Pancreas (tissue), 10 donors: ENCODE data around the gene TSPEAR. TPM values are rescaled to one million over a fixed set of nuclear protein-coding genes. Genes with fewer than 3 reads are reported as not detected.

ENCODE experiments used
- ATAC-seq, 4 donors: fragments of 200-7000 bp; cut with Tn5 transposase; one replicate each; pipeline versions ENCODE4 v1.8.0 to v1.9.1; 2020; ENCODE audit warnings: mild to moderate bottlenecking in 4 of 4, moderate library complexity in 4 of 4
- DNase-seq, 6 donors: peaks; one replicate each; pipeline ENCODE4 v3.0.0-alpha.2; 2020
- FAIRE-seq: peaks from 2 replicates; lab custom pipeline; 2012; peaks lifted over from hg19 to GRCh38; lab: Jason Lieb, UNC
- H3K27ac ChIP-seq, 4 donors: fragments of 200-600 bp; sonication (generic); 1 replicate in 3 of 4; 2 replicates in 1 of 4; pipeline versions ENCODE4 v1.5.0 to v1.8.0; 2020
- H3K27me3 ChIP-seq, 4 donors: fragments of 200-600 bp; one replicate each; pipeline ENCODE4 v1.8.0; 2021
- H3K36me3 ChIP-seq, 3 donors: fragments of 200-600 bp; sonication (generic) in 1 of 3; one replicate each; pipeline versions ENCODE4 v1.5.0 to v1.8.0; 2020 to 2021
- H3K4me1 ChIP-seq, 3 donors: fragments of 200-600 bp; one replicate each; pipeline ENCODE4 v1.8.0; 2021
- H3K4me3 ChIP-seq, 4 donors: fragments of 200-600 bp; sonication (generic) in 2 of 4; one replicate each; pipeline versions ENCODE4 v1.5.0 to v1.8.0; 2020 to 2021
- H3K9me3 ChIP-seq, 4 donors: fragments of 200-600 bp; one replicate each; pipeline ENCODE4 v1.8.0; 2021
- WGBS, 2 donors: extraction: QIAGEN DNeasy Blood & Tissue Kit; methylation state at CpG; one replicate each; pipeline ENCODE4 v1.1.7; 2013; 5-methylcytosine and 5-hydroxymethylcytosine counted together
- intact Hi-C, 3 donors: fragments of 100-400 bp; cut with DNase I; formaldehyde crosslinking; loops; one replicate each; pipeline versions ENCODE4 v1.11.1 to v1.14.2; 2022
- polyA plus RNA-seq, 2 donors: library from polyadenylated mRNA; stranded (reverse); fragments of 200-250 nt; gene quantifications; one replicate each; pipeline ENCODE4 v1.2.3, GENCODE V29; 2013
- total RNA-seq, 6 donors: library from RNA; stranded (reverse); fragmentation: NEBNext Ultra II Directional in 4 of 6; extraction: Animal tissue kit (Norgen Biotek cat#: 25700) in 4 of 6; gene quantifications; one replicate each; pipeline versions ENCODE4 v1.2.1 to v1.2.4, GENCODE V29; 2021 to 2023
- TF ChIP-seq, protein P1 (sequence below), 4 donors: fragments of 200-600 bp; sonication (generic) in 3 of 4; IDR thresholded peaks; one replicate each; pipeline versions ENCODE4 v1.5.0 to v1.8.0; 2021; ENCODE audit warnings: antibody characterized with exemption in 4 of 4
- donor health status: healthy with polysubstance abuse.
- donor health status: DM: no; HTN: no; CAD: no; lungs with moderate emphysema.
- donor health status: DM: no; HTN: no; CAD: no.
- donor health status: control.
- donor health status: control.
- donor health status: Bipolar disorder and iron deficiency.
- donor health status: DM: yes; HTN: yes; CAD: no.
- donor health status: DM: no; HTN: no; CAD: no.
- donor health status: DM: no; HTN: no; CAD: no.
- donor health status: DM: yes; HTN: yes; CAD: no.

TSPEAR gene
- total and polyA plus RNA-seq, 8 donors, result 0.05 to 1.4 (median 0.25) TPM; not detected in 1

DNA sequence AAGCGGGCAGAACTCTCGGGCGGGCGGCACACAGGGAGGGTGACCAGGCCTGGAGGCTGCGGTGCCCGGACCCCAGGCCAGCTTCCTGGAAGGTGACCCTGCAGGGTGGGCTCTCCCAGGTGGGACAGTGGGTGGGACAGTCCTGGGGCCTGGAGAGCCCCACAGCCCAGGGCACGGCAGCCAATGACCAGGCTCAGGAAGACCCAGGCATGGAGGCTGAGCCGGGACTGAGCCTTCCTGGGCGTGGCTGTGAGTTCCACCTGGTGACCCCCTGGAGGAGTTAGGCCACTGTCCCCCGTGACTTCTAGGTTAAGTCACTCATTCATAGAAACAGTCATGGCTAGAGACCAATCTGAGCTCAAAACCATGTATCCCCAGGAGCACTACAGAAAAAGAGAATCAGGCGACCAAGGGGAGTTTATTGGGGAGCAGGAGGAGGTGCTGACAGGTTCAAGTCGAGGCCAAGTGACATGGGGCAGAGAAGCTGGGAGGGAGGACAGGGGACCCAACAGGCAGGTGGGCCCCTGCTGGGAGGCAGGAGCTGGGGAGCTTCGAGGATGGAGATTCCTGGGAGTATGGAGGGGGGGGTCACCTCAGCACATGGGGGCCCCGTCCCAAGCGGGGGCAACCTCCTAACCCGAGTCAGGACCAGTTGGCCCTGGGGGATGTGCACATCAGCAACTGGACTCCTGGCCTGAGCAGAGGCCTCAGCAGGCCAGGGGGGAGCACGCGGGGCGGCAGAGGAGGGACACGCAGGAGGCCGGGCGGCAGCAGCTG is 132.1 kb downstream of the TSPEAR start:
- H3K27me3 ChIP-seq, result peaks cover 0 to 5% (median 0%) of the 10 kb centered on the region in 4 donors
- no peaks in the 10 kb centered on the region for H3K9me3 ChIP-seq
- intact Hi-C loops, result no loop called here
- no peak overlapping the region for H3K4me3 ChIP-seq
- FAIRE-seq, result no peak
- WGBS, 2 donors, result 62 to 69% methylated on average over 12 to 22 of the region's 22 CpGs
- TF ChIP-seq, protein P1, sequence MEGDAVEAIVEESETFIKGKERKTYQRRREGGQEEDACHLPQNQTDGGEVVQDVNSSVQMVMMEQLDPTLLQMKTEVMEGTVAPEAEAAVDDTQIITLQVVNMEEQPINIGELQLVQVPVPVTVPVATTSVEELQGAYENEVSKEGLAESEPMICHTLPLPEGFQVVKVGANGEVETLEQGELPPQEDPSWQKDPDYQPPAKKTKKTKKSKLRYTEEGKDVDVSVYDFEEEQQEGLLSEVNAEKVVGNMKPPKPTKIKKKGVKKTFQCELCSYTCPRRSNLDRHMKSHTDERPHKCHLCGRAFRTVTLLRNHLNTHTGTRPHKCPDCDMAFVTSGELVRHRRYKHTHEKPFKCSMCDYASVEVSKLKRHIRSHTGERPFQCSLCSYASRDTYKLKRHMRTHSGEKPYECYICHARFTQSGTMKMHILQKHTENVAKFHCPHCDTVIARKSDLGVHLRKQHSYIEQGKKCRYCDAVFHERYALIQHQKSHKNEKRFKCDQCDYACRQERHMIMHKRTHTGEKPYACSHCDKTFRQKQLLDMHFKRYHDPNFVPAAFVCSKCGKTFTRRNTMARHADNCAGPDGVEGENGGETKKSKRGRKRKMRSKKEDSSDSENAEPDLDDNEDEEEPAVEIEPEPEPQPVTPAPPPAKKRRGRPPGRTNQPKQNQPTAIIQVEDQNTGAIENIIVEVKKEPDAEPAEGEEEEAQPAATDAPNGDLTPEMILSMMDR (IDR thresholded peaks at IDR 0.05), result no peak
- H3K27ac ChIP-seq, result no peak overlapping the region
- no peak for ATAC-seq
- H3K4me1 ChIP-seq, result no peaks in the 10 kb centered on the region
- H3K36me3 ChIP-seq, result no peaks in the 10 kb centered on the region
- DNase-seq, result no peak

DNA sequence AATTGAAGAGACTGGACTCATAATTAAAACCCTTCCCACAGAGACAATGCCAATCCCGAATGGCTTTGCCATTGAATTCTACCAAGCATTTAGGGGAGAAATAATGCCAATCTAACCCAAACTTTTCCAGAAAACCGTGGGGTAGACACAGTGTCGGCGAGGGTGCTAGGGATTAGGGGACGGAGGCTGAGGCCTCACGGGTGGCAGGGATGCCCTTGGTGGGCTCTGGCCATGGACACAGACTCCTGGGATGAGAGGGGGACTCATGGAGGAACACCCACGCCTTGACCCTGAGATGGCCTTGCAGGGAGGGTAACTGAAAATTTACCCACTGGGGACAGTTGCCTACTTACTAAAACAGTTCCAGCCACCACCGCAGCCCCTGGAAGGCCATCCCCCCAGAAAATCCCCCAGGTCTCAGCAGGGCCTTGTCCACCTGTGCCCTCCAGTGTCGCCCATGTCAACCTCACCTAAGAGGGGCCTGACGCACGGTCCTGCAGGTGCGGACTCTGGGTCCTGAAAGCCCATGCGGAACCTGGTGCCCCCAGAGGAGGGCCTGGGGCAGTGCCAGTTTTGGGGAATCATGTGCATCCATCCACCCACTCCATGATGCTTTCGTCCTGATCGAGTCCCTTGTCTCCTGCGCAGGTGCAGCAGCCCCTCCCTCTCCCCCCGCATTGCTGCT is 132.9 kb downstream of the TSPEAR start:
- Histone ChIP-seq H3K36me3 (no peaks in the 10 kb centered on the region), H3K4me3 (no peak overlapping the region), H3K27ac (no peak overlapping the region), H3K4me1 (no peaks in the 10 kb centered on the region), H3K27me3 (peaks cover 0 to 5% (median 0%) of the 10 kb centered on the region in 4 donors), H3K9me3 (no peaks in the 10 kb centered on the region)
- WGBS, 2 donors, result 84 to 90% methylated on average over 17 of the region's 17 CpGs
- DNase-seq, result no peak
- intact Hi-C loops, result no loop called here
- FAIRE-seq, result no peak
- no peak for ATAC-seq
- TF ChIP-seq, protein P1 (IDR thresholded peaks at IDR 0.05), result no peak

DNA sequence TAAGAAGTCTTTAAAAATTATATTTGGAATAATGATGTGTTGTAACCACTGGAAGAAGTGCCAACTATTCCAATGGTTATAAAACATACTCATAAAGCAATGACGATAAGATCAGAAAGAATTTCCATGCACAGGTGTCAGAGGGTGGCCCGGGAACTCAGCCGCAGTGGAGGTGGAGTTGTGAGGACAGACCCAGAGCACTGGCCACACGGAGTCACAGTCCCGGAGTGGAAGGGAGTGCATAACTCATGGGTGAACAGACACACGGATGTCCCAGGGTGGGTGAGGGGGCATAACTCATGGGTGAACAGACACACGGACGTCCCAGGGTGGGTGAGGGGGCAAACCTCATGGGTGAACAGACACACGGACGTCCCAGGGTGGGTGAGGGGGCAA is 135.3 kb downstream of the TSPEAR start:
- no peak for ATAC-seq
- H3K9me3 ChIP-seq, result no peaks in the 10 kb centered on the region
- no peak for FAIRE-seq
- WGBS, 2 donors, result 73 to 77% methylated on average over 8 to 10 of the region's 10 CpGs
- DNase-seq, result no peak
- no peak overlapping the region for H3K27ac ChIP-seq
- no peak overlapping the region for H3K4me3 ChIP-seq
- no peaks in the 10 kb centered on the region for H3K27me3 ChIP-seq
- TF ChIP-seq, protein P1 (IDR thresholded peaks at IDR 0.05), result no peak
- no peaks in the 10 kb centered on the region for H3K4me1 ChIP-seq
- intact Hi-C loops, result no loop called here
- H3K36me3 ChIP-seq, result no peaks in the 10 kb centered on the region

DNA sequence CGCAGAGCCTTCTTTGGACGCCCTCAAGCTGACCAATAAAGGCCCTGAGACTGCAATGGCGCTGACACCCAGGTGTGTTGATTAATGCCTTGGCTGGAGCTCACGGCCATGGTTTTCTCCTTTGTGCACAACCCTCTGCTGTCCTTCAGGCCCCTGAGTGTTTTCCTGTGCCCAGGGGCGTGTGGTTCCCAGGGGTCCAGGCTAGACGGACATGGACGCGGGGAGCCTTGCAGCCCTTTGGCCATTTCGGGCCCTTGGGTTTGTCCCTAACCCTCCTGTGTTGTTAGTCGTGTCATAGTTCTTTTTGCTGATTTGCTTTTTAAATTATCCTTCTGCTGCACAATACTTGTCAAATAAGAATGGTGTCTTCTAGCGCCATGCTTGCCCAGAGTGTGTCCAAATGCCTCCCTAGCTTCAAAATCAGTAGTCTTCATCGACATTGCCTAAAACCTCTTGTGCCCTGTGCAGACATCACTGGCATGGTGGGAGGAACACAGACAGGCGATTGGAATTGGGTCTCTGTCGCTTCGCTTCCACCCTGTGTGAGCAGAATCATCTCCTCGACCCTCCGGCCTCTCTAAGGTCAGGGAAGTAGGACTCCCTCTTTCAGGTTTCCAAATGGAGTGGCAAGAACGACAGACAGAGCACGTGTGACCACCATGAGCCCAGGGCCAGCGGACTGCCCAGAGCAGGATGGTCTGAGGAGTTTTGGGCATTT is 135.9 kb downstream of the TSPEAR start:
- no peak for ATAC-seq
- 81 to 82% methylated on average over 20 of the region's 20 CpGs for WGBS, 2 donors
- Histone ChIP-seq H3K27me3 (no peaks in the 10 kb centered on the region), H3K36me3 (no peaks in the 10 kb centered on the region), H3K4me1 (no peaks in the 10 kb centered on the region), H3K27ac (no peak overlapping the region), H3K4me3 (no peak overlapping the region), H3K9me3 (no peaks in the 10 kb centered on the region)
- no peak for FAIRE-seq
- no peak for DNase-seq
- TF ChIP-seq, protein P1 (IDR thresholded peaks at IDR 0.05), result no peak
- intact Hi-C loops, result no loop called here
